ENCODE data around the gene GPR62. TPM values are rescaled to one million over a fixed set of nuclear protein-coding genes. Genes with fewer than 3 reads are reported as not detected.

Gene GPR62
- total and polyA plus RNA-seq, 4 donors: 0.15 TPM; not detected in 3

DNA sequence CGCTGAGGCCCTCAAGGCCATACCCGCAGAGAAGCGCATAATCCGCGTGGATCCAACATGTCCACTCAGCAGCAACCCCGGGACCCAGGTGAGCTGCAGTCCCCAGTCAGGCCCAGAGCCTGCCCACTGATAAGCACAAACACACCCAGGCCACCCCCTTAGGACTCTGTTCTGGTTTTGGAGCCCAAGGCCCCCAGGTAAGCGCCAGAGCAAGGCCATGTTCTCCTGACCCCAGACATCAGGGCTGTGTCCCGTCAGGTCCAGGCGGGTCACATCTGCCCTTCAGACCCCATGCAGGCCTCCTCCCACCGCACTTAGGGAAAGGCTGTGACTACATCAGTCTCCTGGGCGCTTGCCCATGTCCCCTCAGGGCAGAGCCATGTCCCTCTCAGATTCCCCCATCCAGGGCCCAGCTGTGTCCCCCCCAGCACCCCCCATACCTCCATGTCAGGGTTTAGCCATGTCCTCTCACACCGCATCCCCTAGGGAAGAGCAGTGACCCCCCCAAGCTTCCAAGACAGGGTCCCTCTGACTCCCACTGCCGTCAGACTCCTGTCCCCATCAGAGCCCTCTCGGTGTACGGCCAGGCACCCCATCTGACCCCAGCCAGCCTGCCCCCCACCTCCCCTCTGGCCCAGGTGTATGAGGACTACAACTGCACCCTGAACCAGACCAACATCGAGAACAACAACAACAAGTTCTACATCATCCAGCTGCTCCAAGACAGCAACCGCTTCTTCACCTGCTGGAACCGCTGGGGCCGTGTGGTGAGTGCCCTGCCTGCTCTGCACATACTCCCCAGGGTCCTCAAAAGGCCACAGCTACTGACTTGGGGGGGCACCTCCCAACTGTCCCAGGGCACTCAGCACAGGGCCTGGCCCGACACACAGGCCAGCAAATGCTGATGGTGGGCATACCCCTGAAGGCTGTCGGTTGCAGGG is 11.5 kb upstream of the GPR62 start:
- WGBS, 2 donors: 96 to 97% methylated on average over 21 of the region's 21 CpGs
- Histone ChIP-seq H3K27me3 (ENCODE audit: control insufficient read depth in 1 of 2, insufficient read depth in 2 of 2, low read length in 1 of 2) (no peaks in the 10 kb centered on the region), H3K36me3 (ENCODE audit: control insufficient read depth in 1 of 2, insufficient read depth in 2 of 2, low read length in 1 of 2) (no peaks in the 10 kb centered on the region), H3K4me3 (ENCODE audit: low read length in 2 of 2) (no peak overlapping the region), H3K4me1 (ENCODE audit: control insufficient read depth in 1 of 2, insufficient read depth in 2 of 2, low read length in 2 of 2) (no peaks in the 10 kb centered on the region), H3K9me3 (ENCODE audit: control insufficient read depth, low read length) (no peaks in the 10 kb centered on the region), H3K27ac (ENCODE audit: low read depth in 1 of 2, low read length in 2 of 2) (no peak overlapping the region)
- ATAC-seq (ENCODE audit: low FRiP score) (no peak), DNase-seq (peak; percentile 57 to 73)
- intact Hi-C loops (cut with DNase I): no loop called here

DNA sequence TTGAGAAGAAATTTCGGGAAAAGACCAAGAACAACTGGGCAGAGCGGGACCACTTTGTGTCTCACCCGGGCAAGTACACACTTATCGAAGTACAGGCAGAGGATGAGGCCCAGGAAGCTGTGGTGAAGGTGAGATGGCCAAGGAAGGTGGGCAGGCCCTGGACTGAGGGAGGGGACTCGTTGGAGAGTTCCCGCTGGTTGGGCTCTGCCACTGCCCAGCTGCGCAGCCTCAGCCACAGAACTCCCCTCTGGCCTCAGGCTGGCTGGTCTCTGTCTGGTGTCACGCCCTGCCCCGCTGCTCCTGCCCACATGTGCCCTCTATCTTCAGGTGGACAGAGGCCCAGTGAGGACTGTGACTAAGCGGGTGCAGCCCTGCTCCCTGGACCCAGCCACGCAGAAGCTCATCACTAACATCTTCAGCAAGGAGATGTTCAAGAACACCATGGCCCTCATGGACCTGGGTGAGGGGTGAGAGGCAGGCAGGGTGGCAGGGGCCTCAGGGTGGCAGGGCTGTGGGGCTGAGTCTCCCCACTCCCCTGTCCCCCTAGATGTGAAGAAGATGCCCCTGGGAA is 10.6 kb upstream of the GPR62 start:
- Histone ChIP-seq H3K4me1 (ENCODE audit: control insufficient read depth in 1 of 2, insufficient read depth in 2 of 2, low read length in 2 of 2) (no peaks in the 10 kb centered on the region), H3K4me3 (ENCODE audit: low read length in 2 of 2) (no peak overlapping the region), H3K9me3 (ENCODE audit: control insufficient read depth, low read length) (no peaks in the 10 kb centered on the region), H3K36me3 (ENCODE audit: control insufficient read depth in 1 of 2, insufficient read depth in 2 of 2, low read length in 1 of 2) (no peaks in the 10 kb centered on the region), H3K27ac (ENCODE audit: low read depth in 1 of 2, low read length in 2 of 2) (no peak overlapping the region), H3K27me3 (ENCODE audit: control insufficient read depth in 1 of 2, insufficient read depth in 2 of 2, low read length in 1 of 2) (no peaks in the 10 kb centered on the region)
- peak; percentile 41 to 75 for DNase-seq
- intact Hi-C loops (cut with DNase I): no loop called here
- no peak for ATAC-seq (ENCODE audit: low FRiP score)
- WGBS, 2 donors: 85 to 91% methylated on average over 11 of the region's 11 CpGs

DNA sequence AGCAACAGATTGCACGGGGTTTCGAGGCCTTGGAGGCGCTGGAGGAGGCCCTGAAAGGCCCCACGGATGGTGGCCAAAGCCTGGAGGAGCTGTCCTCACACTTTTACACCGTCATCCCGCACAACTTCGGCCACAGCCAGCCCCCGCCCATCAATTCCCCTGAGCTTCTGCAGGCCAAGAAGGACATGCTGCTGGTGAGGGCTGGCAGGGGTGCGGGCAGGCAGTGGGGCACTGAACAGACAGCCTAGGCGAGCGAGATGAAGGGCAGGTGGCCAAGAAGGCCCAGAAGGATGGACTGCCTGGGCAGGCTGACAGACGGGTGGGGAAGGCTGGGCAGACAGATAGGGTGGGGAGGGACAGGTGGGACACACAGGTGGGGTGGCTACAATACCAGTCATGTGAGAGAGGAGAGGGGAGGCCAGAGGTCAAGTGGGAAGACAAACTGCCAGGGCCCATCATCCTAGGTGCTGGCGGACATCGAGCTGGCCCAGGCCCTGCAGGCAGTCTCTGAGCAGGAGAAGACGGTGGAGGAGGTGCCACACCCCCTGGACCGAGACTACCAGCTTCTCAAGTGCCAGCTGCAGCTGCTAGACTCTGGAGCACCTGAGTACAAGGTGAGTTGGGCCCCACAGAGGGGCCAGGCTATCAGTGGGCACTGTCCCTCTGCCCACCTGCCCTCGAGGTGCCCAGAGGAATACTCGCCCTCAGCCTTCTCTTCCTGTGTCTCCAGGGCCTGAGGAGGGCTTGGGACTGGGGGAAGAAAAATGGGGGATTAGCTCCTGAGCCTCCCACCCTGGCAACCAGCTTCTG is 9.9 kb upstream of the GPR62 start:
- intact Hi-C loops (cut with DNase I): no loop called here
- no peaks in the 10 kb centered on the region for H3K36me3 ChIP-seq (ENCODE audit: control insufficient read depth in 1 of 2, insufficient read depth in 2 of 2, low read length in 1 of 2)
- no peaks in the 10 kb centered on the region for H3K9me3 ChIP-seq (ENCODE audit: control insufficient read depth, low read length)
- no peaks in the 10 kb centered on the region for H3K4me1 ChIP-seq (ENCODE audit: control insufficient read depth in 1 of 2, insufficient read depth in 2 of 2, low read length in 2 of 2)
- no peak overlapping the region for H3K4me3 ChIP-seq (ENCODE audit: low read length in 2 of 2)
- ATAC-seq (ENCODE audit: low FRiP score): no peak
- H3K27me3 ChIP-seq (ENCODE audit: control insufficient read depth in 1 of 2, insufficient read depth in 2 of 2, low read length in 1 of 2): no peaks in the 10 kb centered on the region
- 83 to 89% methylated on average over 15 to 18 of the region's 18 CpGs for WGBS, 2 donors
- H3K27ac ChIP-seq (ENCODE audit: low read depth in 1 of 2, low read length in 2 of 2): no peak overlapping the region
- DNase-seq: peak; percentile 48 to 69

DNA sequence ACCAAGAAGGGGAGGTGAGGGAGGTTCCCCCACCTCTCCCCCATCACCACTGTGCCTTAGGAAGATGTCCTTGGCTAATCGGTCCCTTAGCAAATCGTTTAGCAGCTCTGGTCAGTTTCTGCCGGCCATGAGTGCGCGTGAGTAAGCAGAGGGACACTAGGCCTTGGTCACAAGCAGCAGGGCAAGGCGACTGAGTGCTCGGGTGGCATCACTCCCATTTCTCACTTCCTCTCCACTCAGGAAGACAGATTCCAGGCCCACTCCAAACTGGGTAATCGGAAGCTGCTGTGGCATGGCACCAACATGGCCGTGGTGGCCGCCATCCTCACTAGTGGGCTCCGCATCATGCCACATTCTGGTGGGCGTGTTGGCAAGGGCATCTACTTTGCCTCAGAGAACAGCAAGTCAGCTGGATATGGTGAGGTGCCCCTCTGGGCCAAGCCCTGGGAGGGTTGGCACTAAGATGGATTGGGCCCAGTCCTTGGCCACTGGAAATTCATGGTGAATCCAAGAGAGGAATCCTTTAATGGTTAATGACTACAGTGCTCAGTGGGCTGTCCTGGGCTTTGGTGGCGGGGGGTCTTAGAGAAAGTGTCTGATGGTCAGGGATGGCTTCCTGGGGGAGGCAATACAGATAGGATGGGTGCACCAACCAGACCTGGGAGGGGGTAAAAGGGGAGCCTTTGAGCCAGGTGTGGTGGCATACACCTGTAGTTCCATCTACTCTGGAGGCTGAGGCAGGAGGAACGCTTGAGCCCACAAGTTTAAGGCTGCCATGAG is 9.1 kb upstream of the GPR62 start:
- Histone ChIP-seq H3K9me3 (ENCODE audit: control insufficient read depth, low read length) (no peaks in the 10 kb centered on the region), H3K27me3 (ENCODE audit: control insufficient read depth in 1 of 2, insufficient read depth in 2 of 2, low read length in 1 of 2) (no peaks in the 10 kb centered on the region), H3K27ac (ENCODE audit: low read depth in 1 of 2, low read length in 2 of 2) (no peak overlapping the region), H3K4me1 (ENCODE audit: control insufficient read depth in 1 of 2, insufficient read depth in 2 of 2, low read length in 2 of 2) (no peaks in the 10 kb centered on the region), H3K36me3 (ENCODE audit: control insufficient read depth in 1 of 2, insufficient read depth in 2 of 2, low read length in 1 of 2) (no peaks in the 10 kb centered on the region), H3K4me3 (ENCODE audit: low read length in 2 of 2) (no peak overlapping the region)
- 93% methylated on average over 14 of the region's 14 CpGs for WGBS, 2 donors
- intact Hi-C loops (cut with DNase I): no loop called here
- ATAC-seq (ENCODE audit: low FRiP score) (no peak), DNase-seq (peak; percentile 31 to 48)

DNA sequence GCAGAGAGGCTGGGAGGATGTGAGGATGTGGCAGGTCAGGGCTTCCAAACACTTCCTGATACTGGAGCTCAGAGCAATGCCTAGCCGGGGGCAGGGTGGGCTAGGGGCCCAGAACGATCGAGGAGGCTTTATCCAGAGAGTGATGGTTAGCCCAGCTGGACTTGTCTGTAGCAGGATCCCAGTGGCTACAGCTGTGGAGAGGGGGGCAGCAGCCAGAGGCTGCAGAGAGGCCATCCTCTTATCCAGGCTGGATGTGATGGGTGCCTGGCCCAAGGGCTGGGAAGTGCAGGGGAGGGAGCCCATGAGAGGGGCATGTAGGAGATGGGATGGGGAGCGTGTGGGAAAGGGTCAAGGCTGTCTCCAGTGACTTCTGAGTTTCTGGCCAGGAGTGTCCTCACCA is 8.4 kb upstream of the GPR62 start:
- ATAC-seq (ENCODE audit: low FRiP score) (no peak), DNase-seq (peak in 1 of 2 donors; percentile 63)
- no peak overlapping the region for H3K4me3 ChIP-seq (ENCODE audit: low read length in 2 of 2)
- H3K27ac ChIP-seq (ENCODE audit: low read depth in 1 of 2, low read length in 2 of 2): no peak overlapping the region
- WGBS, 2 donors: 78 to 87% methylated on average over 4 of the region's 4 CpGs
- H3K36me3 ChIP-seq (ENCODE audit: control insufficient read depth in 1 of 2, insufficient read depth in 2 of 2, low read length in 1 of 2): no peaks in the 10 kb centered on the region
- no peaks in the 10 kb centered on the region for H3K4me1 ChIP-seq (ENCODE audit: control insufficient read depth in 1 of 2, insufficient read depth in 2 of 2, low read length in 2 of 2)
- H3K9me3 ChIP-seq (ENCODE audit: control insufficient read depth, low read length): no peaks in the 10 kb centered on the region
- H3K27me3 ChIP-seq (ENCODE audit: control insufficient read depth in 1 of 2, insufficient read depth in 2 of 2, low read length in 1 of 2): no peaks in the 10 kb centered on the region
- intact Hi-C loops (cut with DNase I): no loop called here

DNA sequence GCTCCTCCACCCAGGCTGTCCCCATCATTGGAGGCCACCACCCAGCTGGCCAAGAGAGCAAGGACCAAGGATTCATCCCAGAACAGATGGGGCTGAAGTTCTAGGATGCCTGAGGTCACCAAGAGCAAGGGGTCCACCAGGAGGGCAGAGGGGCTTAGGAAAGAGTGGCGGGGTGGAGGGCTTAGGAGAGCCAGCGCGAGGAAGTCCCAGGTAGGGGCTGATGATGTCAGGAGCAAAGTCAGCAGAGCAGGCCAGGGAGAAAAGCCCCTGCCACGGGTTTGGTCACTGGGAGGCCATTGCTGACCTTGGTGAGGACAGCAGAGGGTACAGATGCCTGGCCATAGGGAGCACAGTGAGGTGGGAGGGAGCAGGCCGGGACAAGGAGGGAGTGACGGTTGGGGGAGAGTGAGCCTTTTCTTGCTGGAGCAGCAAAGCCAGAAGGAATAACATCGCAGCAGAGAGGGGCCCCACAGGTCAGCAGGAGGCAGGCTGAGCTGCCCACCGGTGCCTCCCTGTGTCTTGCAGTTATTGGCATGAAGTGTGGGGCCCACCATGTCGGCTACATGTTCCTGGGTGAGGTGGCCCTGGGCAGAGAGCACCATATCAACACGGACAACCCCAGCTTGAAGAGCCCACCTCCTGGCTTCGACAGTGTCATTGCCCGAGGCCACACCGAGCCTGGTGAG is 7.8 kb upstream of the GPR62 start:
- peak; percentile 28 to 61 for DNase-seq
- no peaks in the 10 kb centered on the region for H3K36me3 ChIP-seq (ENCODE audit: control insufficient read depth in 1 of 2, insufficient read depth in 2 of 2, low read length in 1 of 2)
- no peaks in the 10 kb centered on the region for H3K4me1 ChIP-seq (ENCODE audit: control insufficient read depth in 1 of 2, insufficient read depth in 2 of 2, low read length in 2 of 2)

DNA sequence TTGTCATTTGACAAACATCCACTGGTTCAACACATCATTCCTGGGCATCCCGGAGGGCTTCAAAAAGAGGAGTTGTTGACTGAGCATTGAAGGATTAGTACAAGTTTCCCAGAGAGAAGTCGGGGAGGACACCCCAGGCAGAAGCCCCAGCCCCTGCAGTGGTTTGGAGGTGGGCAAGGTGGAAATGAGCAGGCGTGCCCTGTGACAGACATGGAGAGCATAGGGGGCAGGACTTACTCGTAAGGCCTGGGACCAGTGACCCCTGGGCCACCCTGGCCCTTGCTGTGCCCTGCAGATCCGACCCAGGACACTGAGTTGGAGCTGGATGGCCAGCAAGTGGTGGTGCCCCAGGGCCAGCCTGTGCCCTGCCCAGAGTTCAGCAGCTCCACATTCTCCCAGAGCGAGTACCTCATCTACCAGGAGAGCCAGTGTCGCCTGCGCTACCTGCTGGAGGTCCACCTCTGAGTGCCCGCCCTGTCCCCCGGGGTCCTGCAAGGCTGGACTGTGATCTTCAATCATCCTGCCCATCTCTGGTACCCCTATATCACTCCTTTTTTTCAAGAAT is 7.1 kb upstream of the GPR62 start:
- Histone ChIP-seq H3K4me1 (ENCODE audit: control insufficient read depth in 1 of 2, insufficient read depth in 2 of 2, low read length in 2 of 2) (no peaks in the 10 kb centered on the region), H3K36me3 (ENCODE audit: control insufficient read depth in 1 of 2, insufficient read depth in 2 of 2, low read length in 1 of 2) (no peaks in the 10 kb centered on the region), H3K27ac (ENCODE audit: low read depth in 1 of 2, low read length in 2 of 2) (no peak overlapping the region), H3K4me3 (ENCODE audit: low read length in 2 of 2) (no peak overlapping the region), H3K27me3 (ENCODE audit: control insufficient read depth in 1 of 2, insufficient read depth in 2 of 2, low read length in 1 of 2) (no peaks in the 10 kb centered on the region), H3K9me3 (ENCODE audit: control insufficient read depth, low read length) (no peaks in the 10 kb centered on the region)
- WGBS, 2 donors: 93% methylated on average over 10 of the region's 10 CpGs
- ATAC-seq (ENCODE audit: low FRiP score) (no peak), DNase-seq (peak in 1 of 2 donors; percentile 39)
- intact Hi-C loops (cut with DNase I): no loop called here

More for the DNA sequence above, 7.8 kb upstream of the GPR62 start:
- no peaks in the 10 kb centered on the region for H3K9me3 ChIP-seq (ENCODE audit: control insufficient read depth, low read length)
- no peak for ATAC-seq (ENCODE audit: low FRiP score)
- no peak overlapping the region for H3K4me3 ChIP-seq (ENCODE audit: low read length in 2 of 2)
- intact Hi-C loops (cut with DNase I): no loop called here
- H3K27me3 ChIP-seq (ENCODE audit: control insufficient read depth in 1 of 2, insufficient read depth in 2 of 2, low read length in 1 of 2): no peaks in the 10 kb centered on the region
- WGBS, 2 donors: 78% methylated on average over 13 of the region's 13 CpGs
- H3K27ac ChIP-seq (ENCODE audit: low read depth in 1 of 2, low read length in 2 of 2): no peak overlapping the region

Measured in aorta (tissue), 5 donors.